Aorta (tissue), 5 donors: ENCODE measurements around the gene SARS1. TPM values are rescaled to one million over a fixed set of nuclear protein-coding genes. Genes with fewer than 3 reads are reported as not detected.
A peak's percentile ranks its signal among the peaks of the same experiment; 100 is the strongest.

Experiments used
- ATAC-seq: fragments of 200-7000 bp; cut with Tn5 transposase; one replicate; pipeline ENCODE4 v1.9.1; 2022; ENCODE audit warnings: moderate library complexity; ENCODE audit not compliant: low FRiP score
- DNase-seq, 2 donors: peaks; one replicate each; pipeline ENCODE4 v3.0.0-alpha.2; 2020
- H3K27ac ChIP-seq, 2 donors: one replicate each; pipeline ENCODE4 v1.5.1; 2013; ENCODE audit warnings: low read length in 2 of 2, mild to moderate bottlenecking in 2 of 2, moderate library complexity in 2 of 2, control low read depth in 1 of 2, inconsistent platforms in 1 of 2, low read depth in 1 of 2
- H3K27me3 ChIP-seq, 2 donors: one replicate each; pipeline ENCODE4 v1.6.1; 2013; ENCODE audit warnings: control low read depth in 1 of 2, low read length in 1 of 2, mild to moderate bottlenecking in 1 of 2, moderate library complexity in 1 of 2; ENCODE audit not compliant: insufficient read depth in 2 of 2, control insufficient read depth in 1 of 2
- H3K36me3 ChIP-seq, 2 donors: one replicate each; pipeline ENCODE4 v1.6.1; 2013; ENCODE audit warnings: control low read depth in 1 of 2, low read length in 1 of 2, mild to moderate bottlenecking in 1 of 2; ENCODE audit not compliant: insufficient read depth in 2 of 2, control insufficient read depth in 1 of 2
- H3K4me1 ChIP-seq, 2 donors: one replicate each; pipeline ENCODE4 v1.6.1; 2013; ENCODE audit warnings: low read length in 2 of 2, control low read depth in 1 of 2, mild to moderate bottlenecking in 1 of 2, moderate library complexity in 1 of 2; ENCODE audit not compliant: insufficient read depth in 2 of 2, control insufficient read depth in 1 of 2
- H3K4me3 ChIP-seq, 2 donors: one replicate each; pipeline ENCODE4 v1.5.1; 2013; ENCODE audit warnings: low read length in 2 of 2, control low read depth in 1 of 2, mild to moderate bottlenecking in 1 of 2
- H3K9me3 ChIP-seq: one replicate; pipeline ENCODE4 v1.6.1; 2013; ENCODE audit warnings: mild to moderate bottlenecking, low read length; ENCODE audit not compliant: control insufficient read depth
- WGBS, 2 donors: extraction: QIAGEN DNeasy Blood & Tissue Kit; methylation state at CpG; one replicate each; pipeline ENCODE4 v1.1.7; 2013; 5-methylcytosine and 5-hydroxymethylcytosine counted together
- intact Hi-C, 2 donors: fragments of 100-400 bp; cut with DNase I; formaldehyde crosslinking; loops; one replicate each; pipeline versions ENCODE4 v1.14.2 to v1.15.0; 2022
- polyA plus RNA-seq, 2 donors: library from polyadenylated mRNA; stranded (reverse); fragments of 200-250 nt; gene quantifications; one replicate each; pipeline ENCODE4 v1.2.3, GENCODE V29; 2013
- total RNA-seq, 2 donors: library from RNA; stranded (reverse); fragmentation: NEBNext Ultra II Directional; extraction: Animal tissue kit (Norgen Biotek cat#: 25700); gene quantifications; one replicate each; pipeline ENCODE4 v1.2.1, GENCODE V29; 2021
- donor health status: healthy with polysubstance abuse.
- donor health status: Bipolar disorder and iron deficiency.
- donor health status: DM: no; HTN: no; CAD: no.
- donor health status: DM: no; HTN: no; CAD: no.
- donor health status: DM: yes; HTN: yes; CAD: no.

Gene SARS1
- total and polyA plus RNA-seq, 4 donors = 109 to 159 (median 117) TPM

GRCh38 chr1:109270623-109271317 lies 57.1 kb downstream of the SARS1 start:
- Histone ChIP-seq H3K9me3 (no peaks in the 10 kb centered on the region), H3K4me1 (no peaks in the 10 kb centered on the region), H3K36me3 (no peaks in the 10 kb centered on the region), H3K27me3 (no peaks in the 10 kb centered on the region), H3K4me3 (no peak overlapping the region), H3K27ac (no peak overlapping the region)
- ATAC-seq (no peak), DNase-seq (peak in 1 of 2 donors; percentile 68)
- intact Hi-C loops = loop anchor here in 1 of 2 donors (10.0 kb wide), 1 partner anchor 264 kb away; the partner anchor contains the start of gene GPR61
- 88 to 89% methylated on average over 20 of the region's 20 CpGs for WGBS, 2 donors

GRCh38 chr1:109271458-109271857 lies 57.7 kb downstream of the SARS1 start:
- H3K4me3 ChIP-seq = no peak overlapping the region
- intact Hi-C loops = loop anchor here in 1 of 2 donors (10.0 kb wide), 1 partner anchor 263 kb away; the partner anchor contains the start of gene GPR61
- H3K36me3 ChIP-seq = no peaks in the 10 kb centered on the region
- 84 to 86% methylated on average over 6 of the region's 6 CpGs for WGBS, 2 donors
- no peaks in the 10 kb centered on the region for H3K27me3 ChIP-seq
- peak in 1 of 2 donors; percentile 46 for DNase-seq
- no peaks in the 10 kb centered on the region for H3K4me1 ChIP-seq
- no peak overlapping the region for H3K27ac ChIP-seq
- H3K9me3 ChIP-seq = no peaks in the 10 kb centered on the region
- no peak for ATAC-seq

- DNase-seq = peak in 1 of 2 donors; percentile 72
- no peak for ATAC-seq
- Histone ChIP-seq H3K9me3 (no peaks in the 10 kb centered on the region), H3K4me3 (no peak overlapping the region), H3K27me3 (no peaks in the 10 kb centered on the region), H3K36me3 (no peaks in the 10 kb centered on the region), H3K27ac (no peak overlapping the region), H3K4me1 (no peaks in the 10 kb centered on the region)
- 81 to 83% methylated on average over 13 of the region's 13 CpGs for WGBS, 2 donors
- intact Hi-C loops = loop anchor here in 1 of 2 donors (10.0 kb wide), 1 partner anchor 263 kb away; the partner anchor contains the start of gene GPR61
These were observed 58.5 kb downstream of the SARS1 start for GRCh38 chr1:109272021-109272799.

DNA sequence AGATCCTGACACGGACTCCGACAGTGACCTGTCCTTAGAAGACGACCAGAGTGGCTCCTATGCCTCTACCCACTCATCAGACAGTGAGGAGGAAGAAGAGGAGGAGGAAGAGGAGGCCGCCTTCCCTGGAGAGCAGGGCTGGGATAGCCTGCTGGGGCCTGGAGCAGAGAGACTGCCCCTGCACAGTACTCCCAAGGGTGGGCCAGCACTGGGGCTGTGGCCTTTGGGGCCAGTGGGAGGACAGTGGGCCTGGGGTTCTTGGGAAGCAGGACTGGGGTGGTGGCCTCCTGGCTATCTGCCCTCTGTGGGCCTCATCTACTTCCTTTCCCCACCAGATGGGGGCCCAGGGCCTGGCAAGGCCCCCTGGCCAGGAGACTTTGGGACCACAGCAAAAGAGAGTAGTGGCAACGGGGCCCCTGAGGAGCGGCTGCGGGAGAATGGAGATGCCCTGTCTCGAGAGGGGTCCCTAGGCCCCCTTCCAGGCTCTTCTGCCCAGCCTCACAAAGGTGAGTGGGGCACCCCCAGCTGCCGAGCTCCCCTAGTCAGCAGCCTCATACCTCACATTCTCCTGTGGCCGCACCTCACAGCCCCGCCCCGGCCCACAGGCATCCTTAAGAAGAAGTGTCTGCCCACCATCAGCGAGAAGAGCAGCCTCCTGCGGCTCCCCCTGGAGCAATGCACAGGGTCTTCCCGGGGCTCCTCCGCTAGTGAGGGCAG lies 59.3 kb downstream of the SARS1 start:
- 89 to 90% methylated on average over 16 of the region's 16 CpGs for WGBS, 2 donors
- peak in 1 of 2 donors; percentile 57 for DNase-seq
- H3K4me1 ChIP-seq = no peaks in the 10 kb centered on the region
- intact Hi-C loops = loop anchor here in 1 of 2 donors (10.0 kb wide), 1 partner anchor 262 kb away; the partner anchor contains the start of gene GPR61
- no peaks in the 10 kb centered on the region for H3K36me3 ChIP-seq
- no peaks in the 10 kb centered on the region for H3K9me3 ChIP-seq
- no peak overlapping the region for H3K27ac ChIP-seq
- ATAC-seq = no peak
- no peak overlapping the region for H3K4me3 ChIP-seq
- H3K27me3 ChIP-seq = no peaks in the 10 kb centered on the region

DNA sequence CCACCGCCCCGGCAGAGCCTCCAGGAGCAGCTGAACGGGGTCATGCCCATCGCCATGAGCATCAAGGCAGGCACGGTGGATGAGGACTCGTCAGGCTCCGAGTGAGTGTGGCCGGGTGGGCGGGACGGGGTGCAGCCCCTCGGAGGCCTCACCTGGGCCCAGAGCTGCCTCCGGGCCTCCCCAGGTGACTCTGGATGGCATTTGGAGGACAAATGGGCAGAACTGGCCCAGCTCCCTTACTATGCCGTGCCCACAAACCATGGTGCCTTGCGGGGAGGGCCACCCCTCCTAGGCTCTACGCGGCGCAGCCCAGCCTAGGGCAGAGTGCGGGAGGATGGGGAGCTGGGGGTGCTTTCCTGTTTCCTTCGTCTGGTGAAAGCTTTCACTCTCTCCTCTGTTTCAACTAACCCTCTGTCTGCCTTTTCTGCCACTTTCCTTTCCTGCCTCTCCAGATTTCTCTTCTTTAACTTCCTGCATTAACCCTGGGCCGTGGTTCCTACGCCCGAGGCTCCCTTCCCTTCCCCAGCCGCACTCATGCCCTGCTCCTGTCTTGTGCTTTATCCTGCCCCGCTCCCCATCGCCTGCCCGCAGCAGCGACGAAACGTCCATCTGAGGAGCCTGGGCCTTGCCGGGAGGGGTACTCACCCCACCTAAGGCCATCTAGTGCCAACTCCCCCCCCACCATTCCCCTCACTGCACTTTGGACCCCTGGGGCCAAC lies 60.0 kb downstream of the SARS1 start:
- H3K4me1 ChIP-seq = no peaks in the 10 kb centered on the region
- intact Hi-C loops = loop anchor here in 1 of 2 donors (10.0 kb wide), 1 partner anchor 261 kb away; the partner anchor contains the start of gene GPR61
- H3K27me3 ChIP-seq = no peaks in the 10 kb centered on the region
- ATAC-seq (no peak), DNase-seq (no peak)
- no peak overlapping the region for H3K27ac ChIP-seq
- H3K9me3 ChIP-seq = no peaks in the 10 kb centered on the region
- no peaks in the 10 kb centered on the region for H3K36me3 ChIP-seq
- no peak overlapping the region for H3K4me3 ChIP-seq
- WGBS, 2 donors = 88 to 90% methylated on average over 30 of the region's 30 CpGs

DNA sequence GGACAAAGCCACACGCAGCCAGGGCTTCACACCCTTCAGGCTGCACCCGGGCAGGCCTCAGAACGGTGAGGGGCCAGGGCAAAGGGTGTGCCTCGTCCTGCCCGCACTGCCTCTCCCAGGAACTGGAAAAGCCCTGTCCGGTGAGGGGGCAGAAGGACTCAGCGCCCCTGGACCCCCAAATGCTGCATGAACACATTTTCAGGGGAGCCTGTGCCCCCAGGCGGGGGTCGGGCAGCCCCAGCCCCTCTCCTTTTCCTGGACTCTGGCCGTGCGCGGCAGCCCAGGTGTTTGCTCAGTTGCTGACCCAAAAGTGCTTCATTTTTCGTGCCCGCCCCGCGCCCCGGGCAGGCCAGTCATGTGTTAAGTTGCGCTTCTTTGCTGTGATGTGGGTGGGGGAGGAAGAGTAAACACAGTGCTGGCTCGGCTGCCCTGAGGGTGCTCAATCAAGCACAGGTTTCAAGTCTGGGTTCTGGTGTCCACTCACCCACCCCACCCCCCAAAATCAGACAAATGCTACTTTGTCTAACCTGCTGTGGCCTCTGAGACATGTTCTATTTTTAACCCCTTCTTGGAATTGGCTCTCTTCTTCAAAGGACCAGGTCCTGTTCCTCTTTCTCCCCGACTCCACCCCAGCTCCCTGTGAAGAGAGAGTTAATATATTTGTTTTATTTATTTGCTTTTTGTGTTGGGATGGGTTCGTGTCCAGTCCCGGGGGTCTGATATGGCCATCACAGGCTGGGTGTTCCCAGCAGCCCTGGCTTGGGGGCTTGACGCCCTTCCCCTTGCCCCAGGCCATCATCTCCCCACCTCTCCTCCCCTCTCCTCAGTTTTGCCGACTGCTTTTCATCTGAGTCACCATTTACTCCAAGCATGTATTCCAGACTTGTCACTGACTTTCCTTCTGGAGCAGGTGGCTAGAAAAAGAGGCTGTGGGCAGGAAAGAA lies 61.1 kb downstream of the SARS1 start:
- no peaks in the 10 kb centered on the region for H3K36me3 ChIP-seq
- 51 to 57% methylated on average over 24 of the region's 24 CpGs for WGBS, 2 donors
- DNase-seq (peak in 1 of 2 donors; percentile 69), ATAC-seq (no peak)
- H3K4me3 ChIP-seq = no peak overlapping the region
- H3K27ac ChIP-seq = no peak overlapping the region
- no peaks in the 10 kb centered on the region for H3K4me1 ChIP-seq
- intact Hi-C loops = loop anchor here (5.0 to 10.0 kb wide), 2 partner anchors 67 to 260 kb away; partner anchors contain the start of gene GPR61 (in 1 of the 2)
- no peaks in the 10 kb centered on the region for H3K9me3 ChIP-seq
- H3K27me3 ChIP-seq = no peaks in the 10 kb centered on the region

- H3K4me1 ChIP-seq = no peaks in the 10 kb centered on the region
- H3K27ac ChIP-seq = no peak overlapping the region
- DNase-seq = no peak
- intact Hi-C loops = loop anchor here (2.0 to 10.0 kb wide), 3 partner anchors 66 to 259 kb away; partner anchors contain the start of gene GPR61 (in 1 of the 2)
- no peaks in the 10 kb centered on the region for H3K27me3 ChIP-seq
- ATAC-seq = no peak
- H3K9me3 ChIP-seq = no peaks in the 10 kb centered on the region
- 78% methylated on average over 9 of the region's 9 CpGs for WGBS, 2 donors
- H3K4me3 ChIP-seq = no peak overlapping the region
- H3K36me3 ChIP-seq = no peaks in the 10 kb centered on the region
These were observed 62.1 kb downstream of the SARS1 start for GRCh38 chr1:109275706-109276345.
